ENCODE results near the gene SNRNP70.
"Not testable (repeated sequence)": the region's sequence is repeated elsewhere in the genome, so short reads cannot be mapped to it uniquely, and the experiment has no call there.

The SNRNP70 gene

GRCh38 chr19:49121841-49122240 is 36.6 kb downstream of the SNRNP70 start:
- DNase-seq: not testable (repeated sequence)

GRCh38 chr19:49123285-49123684 is 38.0 kb downstream of the SNRNP70 start:
- DNase-seq: not testable (repeated sequence)

- no peak for DNase-seq
Measured at GRCh38 chr19:49125025-49125731, 39.9 kb downstream of the SNRNP70 start.

GRCh38 chr19:49126575-49126974 is 41.3 kb downstream of the SNRNP70 start:
- no peak for DNase-seq

GRCh38 chr19:49127225-49127624 is 42.0 kb downstream of the SNRNP70 start:
- DNase-seq: not testable (repeated sequence)

GRCh38 chr19:49127674-49128544 is 42.7 kb downstream of the SNRNP70 start:
- peak; percentile 94 for DNase-seq

- DNase-seq: no peak
Measured at GRCh38 chr19:49128545-49129237, 43.4 kb downstream of the SNRNP70 start.

- no peak for DNase-seq
Measured at GRCh38 chr19:49129238-49129583, 44.0 kb downstream of the SNRNP70 start.

- no peak for DNase-seq
Measured at GRCh38 chr19:49130325-49130724, 45.1 kb downstream of the SNRNP70 start.

GRCh38 chr19:49132974-49133609 is 47.8 kb downstream of the SNRNP70 start:
- peak; percentile 32 for DNase-seq

GRCh38 chr19:49133621-49134454 is 48.6 kb downstream of the SNRNP70 start:
- DNase-seq: peak; percentile 53

GRCh38 chr19:49135686-49136085 is 50.4 kb downstream of the SNRNP70 start:
- no peak for DNase-seq

GRCh38 chr19:49136771-49137171 is 51.5 kb downstream of the SNRNP70 start:
- DNase-seq: no peak

GRCh38 chr19:49140951-49141350 is 55.7 kb downstream of the SNRNP70 start:
- no peak for DNase-seq

GRCh38 chr19:49141352-49141751 is 56.1 kb downstream of the SNRNP70 start:
- DNase-seq: no peak

GRCh38 chr19:49142866-49143335 is 57.6 kb downstream of the SNRNP70 start:
- DNase-seq: peak; percentile 41

GRCh38 chr19:49145573-49146407 is 60.5 kb downstream of the SNRNP70 start:
- peak; percentile 78 for DNase-seq

- DNase-seq: not testable (repeated sequence)
Measured at GRCh38 chr19:49146408-49146770, 61.1 kb downstream of the SNRNP70 start.

GRCh38 chr19:49148044-49148682 is 62.9 kb downstream of the SNRNP70 start:
- no peak for DNase-seq

All from activated CD4-positive, alpha-beta T cell treated with anti-CD3 and anti-CD28 coated beads, Interleukin-2, amount 50 U/mL, for 1 hour (primary cell).